ENCODE data around the gene ANKRD65.
"Not testable (repeated sequence)": the region's sequence is repeated elsewhere in the genome, so short reads cannot be mapped to it uniquely, and the experiment has no call there.

GRCh38 chr1:1459711-1460110, 38.6 kb upstream of the ANKRD65 start:
- not testable (repeated sequence) for TF ChIP-seq CTCF (IDR thresholded peaks at IDR 0.05; ENCODE audit: insufficient read depth, low read length); REST (IDR thresholded peaks at IDR 0.05; ENCODE audit: insufficient replicate concordance, low read depth)
